ENCODE results near the gene SCAF4. TPM values are rescaled to one million over a fixed set of nuclear protein-coding genes. Genes with fewer than 3 reads are reported as not detected.

The SCAF4 gene
- total RNA-seq, 2 donors from 2014 or later, result 12.6 to 29.5 TPM

DNA sequence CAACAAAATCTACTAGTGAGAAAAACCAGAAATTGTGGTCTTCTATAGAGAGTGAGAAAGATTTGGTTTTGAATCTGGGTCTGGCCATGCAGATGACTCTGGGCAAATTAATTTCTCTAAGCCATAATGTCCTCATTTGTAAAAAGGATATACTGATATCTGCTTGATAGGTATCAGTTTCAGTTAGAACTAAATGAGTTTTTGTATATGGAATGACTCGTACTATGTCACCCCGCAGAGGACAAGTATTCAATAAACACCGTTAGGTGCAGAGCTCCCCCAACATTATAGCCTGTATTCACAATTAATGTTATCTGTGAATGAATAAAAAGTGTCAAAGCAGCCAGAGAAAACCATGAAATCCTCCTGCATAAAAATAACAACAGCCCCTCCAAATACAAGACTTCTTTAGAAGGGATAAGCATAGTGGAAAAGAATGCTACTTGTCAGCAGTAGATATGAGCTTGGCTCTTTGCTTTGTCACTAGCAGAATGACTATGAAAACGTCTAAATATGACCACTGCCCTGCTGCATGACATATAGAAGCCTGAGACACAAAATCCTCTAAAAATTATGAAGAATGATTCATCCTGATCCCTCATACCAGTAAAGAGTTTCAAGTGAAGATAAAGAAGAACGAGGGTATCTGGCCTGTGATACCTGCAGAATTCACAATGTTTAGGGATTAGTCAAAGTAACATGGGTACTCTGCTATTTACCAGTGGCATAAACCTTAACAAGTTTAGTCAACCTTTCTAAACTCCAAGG is 17.8 kb downstream of the SCAF4 start:
- intact Hi-C loops (cut with DNase I), result no loop called here
- no peak for DNase-seq (ENCODE audit: low spot score)
- 76% methylated on average over 5 of the region's 5 CpGs for WGBS
- Histone ChIP-seq H3K9me3 (no peaks in the 10 kb centered on the region), H3K27me3 (replicated peaks; ENCODE audit: insufficient read depth) (no peaks in the 10 kb centered on the region), H3K36me3 (no peaks in the 10 kb centered on the region), H3K4me3 (no peak overlapping the region), H3K27ac (no peak overlapping the region), H3K4me1 (replicated peaks) (no peaks in the 10 kb centered on the region)
- no peak for TF ChIP-seq POLR2A (IDR thresholded peaks at IDR 0.05)
- no peak for TF ChIP-seq POLR2AphosphoS5 (IDR thresholded peaks at IDR 0.05)
- TF ChIP-seq, protein P1, sequence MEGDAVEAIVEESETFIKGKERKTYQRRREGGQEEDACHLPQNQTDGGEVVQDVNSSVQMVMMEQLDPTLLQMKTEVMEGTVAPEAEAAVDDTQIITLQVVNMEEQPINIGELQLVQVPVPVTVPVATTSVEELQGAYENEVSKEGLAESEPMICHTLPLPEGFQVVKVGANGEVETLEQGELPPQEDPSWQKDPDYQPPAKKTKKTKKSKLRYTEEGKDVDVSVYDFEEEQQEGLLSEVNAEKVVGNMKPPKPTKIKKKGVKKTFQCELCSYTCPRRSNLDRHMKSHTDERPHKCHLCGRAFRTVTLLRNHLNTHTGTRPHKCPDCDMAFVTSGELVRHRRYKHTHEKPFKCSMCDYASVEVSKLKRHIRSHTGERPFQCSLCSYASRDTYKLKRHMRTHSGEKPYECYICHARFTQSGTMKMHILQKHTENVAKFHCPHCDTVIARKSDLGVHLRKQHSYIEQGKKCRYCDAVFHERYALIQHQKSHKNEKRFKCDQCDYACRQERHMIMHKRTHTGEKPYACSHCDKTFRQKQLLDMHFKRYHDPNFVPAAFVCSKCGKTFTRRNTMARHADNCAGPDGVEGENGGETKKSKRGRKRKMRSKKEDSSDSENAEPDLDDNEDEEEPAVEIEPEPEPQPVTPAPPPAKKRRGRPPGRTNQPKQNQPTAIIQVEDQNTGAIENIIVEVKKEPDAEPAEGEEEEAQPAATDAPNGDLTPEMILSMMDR (IDR thresholded peaks at IDR 0.05), result no peak

GRCh38 chr21:31713115-31713514 is 18.8 kb downstream of the SCAF4 start:
- no peaks in the 10 kb centered on the region for H3K4me1 ChIP-seq (replicated peaks)
- intact Hi-C loops (cut with DNase I), result no loop called here
- TF ChIP-seq POLR2A (IDR thresholded peaks at IDR 0.05) (no peak), POLR2AphosphoS5 (IDR thresholded peaks at IDR 0.05) (no peak)
- TF ChIP-seq, protein P1 (IDR thresholded peaks at IDR 0.05), result no peak

DNA sequence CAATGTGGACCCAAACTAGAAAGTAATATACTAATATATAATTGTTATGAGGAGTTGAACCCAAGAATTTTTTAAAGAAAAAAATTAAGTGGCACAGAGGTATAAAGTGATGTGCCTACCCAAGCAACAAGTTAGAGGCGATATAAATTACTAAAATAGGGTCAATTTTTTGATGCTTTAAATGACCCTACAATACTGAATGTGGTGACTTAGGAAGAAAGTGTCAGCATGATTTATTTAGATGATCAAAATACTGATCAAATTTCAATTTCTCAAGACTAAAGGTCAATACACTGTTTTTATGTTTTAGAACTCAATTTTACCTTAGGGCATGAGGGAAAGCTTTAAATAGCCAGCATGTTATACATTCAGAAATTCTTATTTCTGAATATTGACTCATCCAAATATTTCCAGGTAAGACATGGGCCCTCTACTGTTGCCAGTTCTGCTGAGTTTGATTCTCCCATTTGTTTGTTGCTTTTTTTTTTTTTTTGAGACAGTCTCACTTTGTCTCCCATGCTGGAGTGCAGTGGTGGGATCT is 20.1 kb downstream of the SCAF4 start:
- H3K36me3 ChIP-seq, result no peaks in the 10 kb centered on the region

More at GRCh38 chr21:31713115-31713514, 18.8 kb downstream of the SCAF4 start:
- Histone ChIP-seq H3K4me3 (no peak overlapping the region), H3K36me3 (no peaks in the 10 kb centered on the region), H3K9me3 (no peaks in the 10 kb centered on the region), H3K27ac (no peak overlapping the region), H3K27me3 (replicated peaks; ENCODE audit: insufficient read depth) (no peaks in the 10 kb centered on the region)
- 46% methylated on average over 3 of the region's 3 CpGs for WGBS
- DNase-seq (ENCODE audit: low spot score), result no peak

DNA sequence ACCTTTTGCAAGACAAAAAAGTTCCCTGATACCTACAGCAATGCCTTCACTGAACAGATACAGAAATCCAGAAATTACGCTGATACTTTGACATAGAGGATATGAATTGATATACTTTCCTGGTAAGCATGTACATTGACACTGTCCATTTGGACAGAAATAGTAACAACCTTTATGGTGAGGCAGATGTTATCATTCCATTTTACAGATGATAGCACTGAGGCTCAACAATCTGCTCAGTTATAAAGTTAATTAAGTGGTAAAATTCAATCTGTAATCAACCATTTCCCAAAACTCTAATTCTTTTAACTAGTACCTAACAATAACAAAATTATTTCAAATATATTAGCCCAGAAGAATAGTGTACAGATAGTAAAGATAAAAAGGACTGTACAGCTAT is 20.6 kb downstream of the SCAF4 start:
- no peaks in the 10 kb centered on the region for H3K36me3 ChIP-seq
- 96% methylated on average over 1 of the region's 1 CpG for WGBS

More for the DNA sequence above, 20.1 kb downstream of the SCAF4 start:
- H3K27me3 ChIP-seq (replicated peaks; ENCODE audit: insufficient read depth), result no peaks in the 10 kb centered on the region
- H3K4me3 ChIP-seq, result no peak overlapping the region
- TF ChIP-seq, protein P1 (IDR thresholded peaks at IDR 0.05), result no peak
- intact Hi-C loops (cut with DNase I), result no loop called here
- no peaks in the 10 kb centered on the region for H3K4me1 ChIP-seq (replicated peaks)
- no peak overlapping the region for H3K27ac ChIP-seq
- WGBS, result 97% methylated on average over 1 of the region's 1 CpG
- H3K9me3 ChIP-seq, result no peaks in the 10 kb centered on the region
- no peak for DNase-seq (ENCODE audit: low spot score)

More for the DNA sequence above, 20.6 kb downstream of the SCAF4 start:
- Histone ChIP-seq H3K4me3 (no peak overlapping the region), H3K27me3 (replicated peaks; ENCODE audit: insufficient read depth) (no peaks in the 10 kb centered on the region), H3K27ac (no peak overlapping the region), H3K4me1 (replicated peaks) (no peaks in the 10 kb centered on the region), H3K9me3 (no peaks in the 10 kb centered on the region)
- intact Hi-C loops (cut with DNase I), result no loop called here
- TF ChIP-seq, protein P1 (IDR thresholded peaks at IDR 0.05), result no peak
- TF ChIP-seq POLR2AphosphoS5 (IDR thresholded peaks at IDR 0.05) (no peak), POLR2A (IDR thresholded peaks at IDR 0.05) (no peak)
- DNase-seq (ENCODE audit: low spot score), result no peak

All from prostate gland (tissue), 2 donors.